ENCODE measurements around the gene GRK7. TPM values are rescaled to one million over a fixed set of nuclear protein-coding genes. Genes with fewer than 3 reads are reported as not detected.

GRK7 gene
- total RNA-seq, 1 experiment from 2014 or later: not detected

GRCh38 chr3:141764465-141764864, 1.3 kb downstream of the GRK7 start:
- Histone ChIP-seq H4K20me1 (ENCODE audit: insufficient read depth) (no peaks in the 10 kb centered on the region), H3K9me2 (ENCODE audit: insufficient read depth) (no peaks in the 10 kb centered on the region), H3K79me2 (ENCODE audit: insufficient read depth, low read length) (no peaks in the 10 kb centered on the region), H3K4me1 (ENCODE audit: control insufficient read depth in 1 of 2, insufficient read depth in 2 of 2, low read length in 2 of 2) (no peaks in the 10 kb centered on the region), H3K36me3 (ENCODE audit: control insufficient read depth in 1 of 2, insufficient read depth in 2 of 2, low read length in 2 of 2) (no peaks in the 10 kb centered on the region), H3K27me3 (ENCODE audit: insufficient read depth, low read length) (no peaks in the 10 kb centered on the region), H3K9ac (ENCODE audit: low read length) (no peak overlapping the region), H3K9me3 (ENCODE audit: control insufficient read depth in 1 of 2, insufficient read depth in 1 of 2, low read depth in 1 of 2, low read length in 2 of 2) (no peaks in the 10 kb centered on the region), H3K4me2 (ENCODE audit: low read length) (no peak overlapping the region), H2AFZ (ENCODE audit: low read depth, low read length, poor library complexity, severe bottlenecking) (no peak overlapping the region), H3K27ac (ENCODE audit: low read depth, low read length) (no peak overlapping the region), H3K4me3 (replicated peaks in 1 of 2; ENCODE audit: low read depth in 1 of 2, low read length in 2 of 2) (no peak overlapping the region)
- POLR2A ChIA-PET: no interaction called here
- TF ChIP-seq POLR2A (IDR thresholded peaks at IDR 0.05; ENCODE audit: borderline replicate concordance, extremely low read depth, insufficient read depth, insufficient read length): no peak
- no peak for TF ChIP-seq EGR1 (IDR thresholded peaks at IDR 0.05; ENCODE audit: low read depth)
- BruUV-seq (replicated peaks): no TSS peak
- no peak for DNase-seq (ENCODE audit: low read depth, low spot score)
- RAD21 ChIA-PET (ENCODE audit: low non-redundant PET in 1 of 2, low total read pairs in 2 of 2, uncharacterized antibody in 2 of 2, unreplicated experiment in 2 of 2): no interaction called here
- CTCF ChIA-PET: no interaction called here
- no peak for ATAC-seq
- intact Hi-C loops (cut with micrococcal nuclease): no loop called here

GRCh38 chr3:141764986-141765385, 1.8 kb downstream of the GRK7 start:
- TF ChIP-seq REST (IDR thresholded peaks at IDR 0.05; ENCODE audit: low read depth) (no peak), ELF1 (IDR thresholded peaks at IDR 0.05; ENCODE audit: borderline replicate concordance, low read depth) (no peak), CTCF (IDR thresholded peaks at IDR 0.05 in 2 of 3, conservative IDR thresholded peaks at IDR 0.05 in 1 of 3; ENCODE audit: borderline replicate concordance in 1 of 3, insufficient read depth in 1 of 3, low read depth in 2 of 3, low read length in 2 of 3) (no peak), MAX (IDR thresholded peaks at IDR 0.05) (no peak), SIN3A (IDR thresholded peaks at IDR 0.05; ENCODE audit: low read depth) (no peak), CBX3 (IDR thresholded peaks at IDR 0.05; ENCODE audit: low read depth) (no peak), POLR2AphosphoS5 (IDR thresholded peaks at IDR 0.05; ENCODE audit: low read depth, low read length) (no peak), SP1 (IDR thresholded peaks at IDR 0.05; ENCODE audit: low read depth) (no peak), EZH2phosphoT487 (IDR thresholded peaks at IDR 0.05; ENCODE audit: borderline replicate concordance) (no peak), SRF (IDR thresholded peaks at IDR 0.05; ENCODE audit: low read depth) (no peak), ZFX (IDR thresholded peaks at IDR 0.05) (no peak), FOSL1 (IDR thresholded peaks at IDR 0.05; ENCODE audit: low read depth) (no peak), JUND (IDR thresholded peaks at IDR 0.05) (no peak)
- intact Hi-C loops (cut with micrococcal nuclease): no loop called here
- Histone ChIP-seq H3K9me2 (ENCODE audit: insufficient read depth) (no peaks in the 10 kb centered on the region), H3K4me1 (ENCODE audit: control insufficient read depth in 1 of 2, insufficient read depth in 2 of 2, low read length in 2 of 2) (no peaks in the 10 kb centered on the region), H3K36me3 (ENCODE audit: control insufficient read depth in 1 of 2, insufficient read depth in 2 of 2, low read length in 2 of 2) (no peaks in the 10 kb centered on the region), H3K27me3 (ENCODE audit: insufficient read depth, low read length) (no peaks in the 10 kb centered on the region), H3K27ac (ENCODE audit: low read depth, low read length) (no peak overlapping the region), H3K9ac (ENCODE audit: low read length) (no peak overlapping the region), H2AFZ (ENCODE audit: low read depth, low read length, poor library complexity, severe bottlenecking) (no peak overlapping the region), H4K20me1 (ENCODE audit: insufficient read depth) (no peaks in the 10 kb centered on the region), H3K9me3 (ENCODE audit: control insufficient read depth in 1 of 2, insufficient read depth in 1 of 2, low read depth in 1 of 2, low read length in 2 of 2) (no peaks in the 10 kb centered on the region), H3K4me3 (replicated peaks in 1 of 2; ENCODE audit: low read depth in 1 of 2, low read length in 2 of 2) (no peak overlapping the region), H3K79me2 (ENCODE audit: insufficient read depth, low read length) (no peaks in the 10 kb centered on the region), H3K4me2 (ENCODE audit: low read length) (no peak overlapping the region)
- no peak for DNase-seq (ENCODE audit: low read depth, low spot score)
- ChIA-PET CTCF (no interaction called here), RAD21 (ENCODE audit: low non-redundant PET in 1 of 2, low total read pairs in 2 of 2, uncharacterized antibody in 2 of 2, unreplicated experiment in 2 of 2) (no interaction called here), POLR2A (no interaction called here)
- BruUV-seq (replicated peaks): no TSS peak
- no peak for ATAC-seq
